NCI-H2196 (cell line): ENCODE data around the gene PYY.
"Not testable (repeated sequence)": the region's sequence is repeated elsewhere in the genome, so short reads cannot be mapped to it uniquely, and the experiment has no call there.

Source experiments
- DNase-seq: peaks from one replicate; lab custom pipeline; 2025; ENCODE audit not compliant: unreplicated experiment; lab: John Stamatoyannopoulos, UW

Gene PYY

DNA sequence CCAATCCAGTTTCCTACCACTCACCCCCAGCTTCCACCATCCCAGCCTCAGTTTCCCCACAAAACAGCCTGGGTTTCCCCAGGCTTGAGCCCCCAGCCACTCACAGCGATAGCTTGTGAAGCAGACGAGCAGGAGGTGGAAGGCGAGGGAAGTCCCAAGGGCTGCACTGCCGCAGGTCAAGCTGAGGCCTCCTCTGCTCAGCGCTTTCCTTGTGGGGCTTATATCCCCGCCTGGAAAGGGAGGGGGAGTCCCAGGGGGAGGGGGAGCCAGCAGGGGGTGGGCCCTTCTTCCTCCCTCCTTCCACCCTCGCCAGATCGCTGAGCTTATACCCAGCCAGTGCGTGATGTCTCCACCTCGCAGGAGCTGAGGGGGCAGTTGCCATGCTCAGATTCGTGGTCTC lies at the start of gene PYY:
Gene PYY (minus strand): TSS at position 195 of the 400 bp plus-strand sequence. CDS start 457 bp downstream, outside the sequence.
- DNase-seq, result no peak

- DNase-seq, result no peak
Observed at GRCh38 chr17:44002141-44002848, 48.6 kb upstream of the PYY start.

GRCh38 chr17:44001461-44001920 lies 47.8 kb upstream of the PYY start:
- no peak for DNase-seq

DNA sequence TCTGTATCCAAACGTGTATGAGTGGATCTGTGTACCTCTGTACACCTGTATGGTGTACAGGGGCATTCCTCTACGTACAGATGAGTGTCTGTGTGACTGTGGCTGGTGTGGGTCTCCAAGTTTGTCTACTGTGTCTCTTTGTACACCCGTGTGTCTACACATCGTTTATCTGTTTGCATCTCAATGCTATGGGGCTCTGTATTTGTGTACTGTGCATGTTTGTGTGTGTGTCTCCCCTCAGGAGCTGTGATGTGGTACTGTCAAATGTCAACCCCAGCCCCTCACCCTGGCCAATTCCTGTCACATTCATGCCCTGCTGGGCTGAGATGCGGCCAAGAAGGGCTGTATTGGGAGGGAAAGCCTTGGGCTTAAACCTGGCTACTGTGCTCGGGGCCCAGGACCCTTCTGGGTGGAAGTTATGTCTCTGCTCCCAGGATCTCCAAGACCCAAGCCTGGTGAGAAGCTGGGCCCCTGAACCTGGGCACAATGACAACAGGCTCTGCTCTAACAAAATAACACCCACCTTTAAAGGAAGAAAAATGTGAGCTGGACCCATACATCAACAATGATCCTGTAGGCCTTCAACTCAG lies 47.2 kb upstream of the PYY start:
- DNase-seq, result no peak

GRCh38 chr17:44000141-44000860 lies 46.6 kb upstream of the PYY start:
- DNase-seq, result no peak

DNA sequence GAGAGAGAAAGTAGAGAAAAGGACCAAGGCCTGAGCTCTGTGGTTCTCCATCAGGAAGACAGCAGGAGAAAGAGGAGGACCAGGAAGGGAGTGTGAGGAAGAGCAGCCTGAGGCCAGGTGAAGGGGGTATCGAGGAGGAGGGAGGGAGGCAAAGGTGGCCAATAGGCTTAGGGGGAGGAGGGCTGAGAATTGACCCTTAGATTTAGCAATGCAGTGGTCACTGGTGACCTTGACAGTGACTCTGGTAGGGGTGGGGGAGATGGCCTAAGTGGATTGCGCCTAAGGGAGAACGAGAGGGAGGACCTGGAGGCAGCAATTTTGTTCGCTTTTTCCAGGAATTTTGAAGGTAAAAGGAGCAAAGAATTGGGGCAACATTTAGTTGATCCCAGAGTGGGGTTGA lies 45.3 kb upstream of the PYY start:
- no peak for DNase-seq

- no peak for DNase-seq
Observed at GRCh38 chr17:43998552-43998951, 44.8 kb upstream of the PYY start.

DNA sequence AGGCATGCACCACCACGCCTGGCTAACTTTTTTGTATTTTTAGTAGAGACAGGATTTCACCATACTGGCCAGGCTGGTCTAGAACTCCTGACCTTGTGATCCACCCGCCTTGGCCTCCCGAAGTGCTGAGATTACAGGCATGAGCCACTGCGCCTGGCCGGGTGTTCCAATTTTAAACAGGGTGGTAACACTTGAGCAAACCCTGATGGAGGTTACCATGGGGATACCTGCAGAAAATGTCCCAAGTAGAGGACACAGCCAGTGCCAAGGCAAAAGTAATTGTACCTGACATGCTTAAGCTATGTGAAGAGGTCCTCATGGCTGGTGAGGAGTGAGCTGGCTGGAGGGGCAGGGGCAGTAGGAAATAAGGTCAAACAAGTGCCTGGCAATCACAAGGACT lies 43.4 kb upstream of the PYY start:
- not testable (repeated sequence) for DNase-seq

DNA sequence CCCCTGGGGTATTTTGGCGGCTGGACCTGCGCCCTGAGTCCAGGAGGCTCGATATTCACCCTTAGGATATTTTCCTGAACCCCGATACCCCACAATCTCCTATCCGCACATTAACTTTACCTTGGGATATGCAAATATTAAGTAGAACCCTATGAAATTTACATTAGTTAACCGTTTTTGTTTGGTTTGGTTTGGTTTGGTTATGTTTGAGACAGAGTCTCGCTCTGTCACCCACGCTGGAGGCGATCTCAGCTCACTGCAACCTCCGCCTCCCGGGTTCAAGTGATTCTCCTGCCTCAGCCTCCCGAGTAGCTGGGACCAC lies 41.4 kb upstream of the PYY start:
- no peak for DNase-seq

- peak; percentile 59 for DNase-seq
Observed at GRCh38 chr17:43994272-43995149, 40.8 kb upstream of the PYY start.

DNA sequence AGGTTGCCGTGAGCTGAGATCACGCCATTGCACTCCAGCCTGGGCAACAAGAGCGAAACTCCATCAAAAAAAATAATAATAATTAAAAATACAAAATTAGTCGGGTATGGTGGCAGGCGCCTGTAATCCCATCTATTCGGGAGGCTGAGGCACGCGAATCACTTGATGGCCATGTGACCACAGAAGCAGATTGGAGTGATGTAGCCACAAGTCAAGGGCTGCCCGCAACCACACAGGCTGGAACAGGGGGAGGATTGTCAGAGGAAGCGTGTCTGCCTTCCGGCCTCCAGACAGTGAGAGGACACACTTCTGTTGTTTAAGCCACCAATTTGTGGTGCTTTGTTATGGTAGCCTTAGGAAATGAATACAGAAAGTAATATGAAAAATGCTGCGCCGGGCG lies 38.9 kb upstream of the PYY start:
- DNase-seq, result no peak

- no peak for DNase-seq
Observed at GRCh38 chr17:43988301-43988700, 34.6 kb upstream of the PYY start.

DNA sequence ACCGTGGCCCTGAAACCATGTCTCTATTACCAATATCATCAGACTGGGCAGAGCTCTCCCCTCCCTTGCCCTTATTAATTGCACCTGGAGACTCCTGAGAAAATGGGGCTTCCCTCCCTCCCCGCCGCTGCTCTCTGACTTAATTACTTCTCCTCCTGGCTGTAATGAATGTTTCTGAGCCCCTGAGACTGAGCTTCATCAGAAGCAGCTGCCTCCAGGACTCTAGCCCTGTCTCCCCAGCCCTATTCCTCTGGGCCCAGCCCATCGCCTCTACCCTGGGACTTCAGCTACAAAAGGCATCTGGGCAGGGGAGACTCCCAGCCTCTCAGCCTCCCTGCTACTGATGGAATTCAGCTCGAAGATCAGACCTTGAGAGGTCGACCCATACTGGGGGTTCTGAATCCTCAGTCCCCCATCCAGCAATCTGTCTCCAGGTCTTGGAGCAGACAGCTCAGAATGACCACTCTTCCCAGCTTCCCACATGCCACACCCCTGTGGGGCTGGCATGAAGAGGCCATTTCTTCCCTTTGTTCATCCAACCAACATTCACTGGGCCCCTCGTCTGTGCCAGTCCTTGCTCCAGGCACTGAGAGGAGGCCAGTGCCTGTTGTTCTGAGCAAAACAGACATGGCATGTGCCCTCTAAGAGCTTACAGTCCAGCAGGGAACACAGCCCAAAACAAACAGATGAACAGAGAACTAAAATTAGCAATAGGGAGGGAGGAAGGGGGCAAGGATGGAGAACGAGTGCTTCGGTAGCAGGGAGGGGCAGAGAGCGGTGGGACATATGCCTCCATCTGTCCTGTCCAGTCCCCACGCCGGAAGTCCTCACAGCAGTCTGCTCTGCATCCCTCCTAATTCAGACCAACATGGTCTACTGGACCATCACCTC lies 33.6 kb upstream of the PYY start:
- no peak for DNase-seq

- no peak for DNase-seq
Observed at GRCh38 chr17:43986225-43986981, 32.7 kb upstream of the PYY start.

DNA sequence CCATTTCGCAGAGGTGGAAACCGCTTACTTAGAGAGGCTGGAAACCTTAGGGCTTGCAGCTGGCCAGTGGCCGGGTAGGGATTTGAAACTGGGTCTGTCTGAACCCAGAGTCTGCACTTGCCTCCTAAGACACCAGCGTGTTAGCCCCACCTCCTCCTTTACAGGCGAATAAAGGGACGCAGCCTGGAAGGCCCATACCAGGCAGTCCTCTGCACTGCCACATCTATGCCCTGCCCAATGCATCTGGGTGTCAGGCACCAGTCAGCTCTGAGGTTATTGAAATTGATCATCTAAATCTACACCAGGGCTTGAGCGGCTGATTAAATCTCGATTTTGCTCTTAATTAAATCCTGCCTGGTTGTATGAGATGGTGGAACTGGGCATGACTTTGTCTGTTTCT lies 30.8 kb upstream of the PYY start:
- peak; percentile 33 for DNase-seq

DNA sequence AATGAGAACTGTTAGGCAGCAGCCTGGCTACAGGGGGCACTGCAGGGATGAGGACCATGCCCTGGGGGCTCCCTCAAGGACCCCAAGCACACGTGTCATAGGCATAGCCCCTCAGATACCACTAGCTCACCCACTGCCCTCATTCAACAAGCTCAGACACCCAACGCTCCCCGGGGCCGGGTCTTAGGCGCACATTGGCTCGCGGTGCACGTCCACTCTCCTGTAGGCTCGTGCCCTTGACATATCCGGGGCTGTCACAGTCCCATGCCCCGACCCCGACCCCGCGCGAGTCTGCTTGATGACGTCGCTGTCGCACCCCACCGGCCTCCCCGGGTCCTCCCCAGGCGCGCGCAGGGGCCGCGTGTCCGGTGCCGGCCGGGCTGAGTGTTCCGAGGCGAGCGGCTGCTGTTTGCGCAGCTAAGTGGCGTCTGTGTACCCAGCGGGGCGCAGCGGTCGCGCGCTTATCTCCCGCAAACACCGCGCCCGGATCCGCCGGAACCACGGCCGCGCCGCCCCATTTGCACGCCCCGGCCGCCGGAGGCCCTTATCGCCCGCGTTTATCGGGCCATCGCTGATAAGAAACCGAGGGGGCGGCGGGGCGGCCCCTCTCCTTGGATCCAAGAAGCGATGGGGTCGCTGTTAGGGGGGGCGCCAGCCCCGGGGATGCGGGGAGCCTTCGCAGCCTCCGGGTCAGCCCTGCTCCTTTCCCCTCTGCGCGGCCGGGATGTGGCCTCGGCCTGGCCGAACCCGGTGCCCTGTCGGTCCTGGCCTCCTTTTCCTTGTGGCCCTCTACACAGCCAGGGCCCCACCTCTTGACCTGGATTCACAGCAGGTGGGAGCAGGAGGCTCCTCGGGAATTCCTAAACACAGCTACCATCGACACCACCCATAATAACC lies 30.0 kb upstream of the PYY start:
- peak; percentile 44 for DNase-seq

GRCh38 chr17:43983196-43983514 lies 29.4 kb upstream of the PYY start:
- DNase-seq, result no peak

DNA sequence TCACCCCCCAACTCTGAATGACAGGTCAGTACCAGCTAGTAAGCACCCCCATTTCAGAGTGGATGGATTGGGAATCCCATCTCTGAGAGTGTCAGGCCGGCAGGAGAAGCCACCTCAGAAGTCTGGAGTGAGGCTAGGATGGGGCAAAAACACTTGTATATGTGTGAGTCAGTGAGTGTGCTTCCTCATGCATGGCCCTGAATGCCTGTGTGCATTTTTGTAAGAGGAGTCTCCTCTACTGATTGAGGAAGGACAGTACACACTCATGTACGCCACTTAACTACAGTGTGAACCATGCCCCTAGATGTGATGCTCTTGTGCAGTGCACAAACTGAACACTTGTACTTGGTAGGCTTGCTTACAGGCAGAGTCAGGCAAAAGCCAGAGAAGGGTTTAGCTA lies 28.4 kb upstream of the PYY start:
- DNase-seq, result no peak

GRCh38 chr17:43979671-43980070 lies 25.9 kb upstream of the PYY start:
- DNase-seq, result no peak
